Jurkat, Clone E6-1 (cell line): ENCODE measurements around the gene GUCY1A1. TPM values are rescaled to one million over a fixed set of nuclear protein-coding genes. Genes with fewer than 3 reads are reported as not detected.
"Not testable (repeated sequence)": the region's sequence is repeated elsewhere in the genome, so short reads cannot be mapped to it uniquely, and the experiment has no call there.

Experiments used
- DNase-seq: peaks from one replicate; pipeline ENCODE4 v3.0.0-alpha.2; 2011; ENCODE audit warnings: low read depth, low spot score
- H3K4me3 ChIP-seq: 2 replicates; pipeline ENCODE4 v1.5.1; 2011; ENCODE audit warnings: mild to moderate bottlenecking, low read length, control low read depth, moderate library complexity
- polyA plus RNA-seq: library from polyadenylated mRNA; unstranded; fragments of >200 nt; gene quantifications from one replicate; pipeline ENCODE4 v1.2.1, GENCODE V29; 2012; ENCODE audit warnings: missing spikeins; ENCODE audit not compliant: insufficient read length, insufficient read depth

GUCY1A1 gene, protein sequence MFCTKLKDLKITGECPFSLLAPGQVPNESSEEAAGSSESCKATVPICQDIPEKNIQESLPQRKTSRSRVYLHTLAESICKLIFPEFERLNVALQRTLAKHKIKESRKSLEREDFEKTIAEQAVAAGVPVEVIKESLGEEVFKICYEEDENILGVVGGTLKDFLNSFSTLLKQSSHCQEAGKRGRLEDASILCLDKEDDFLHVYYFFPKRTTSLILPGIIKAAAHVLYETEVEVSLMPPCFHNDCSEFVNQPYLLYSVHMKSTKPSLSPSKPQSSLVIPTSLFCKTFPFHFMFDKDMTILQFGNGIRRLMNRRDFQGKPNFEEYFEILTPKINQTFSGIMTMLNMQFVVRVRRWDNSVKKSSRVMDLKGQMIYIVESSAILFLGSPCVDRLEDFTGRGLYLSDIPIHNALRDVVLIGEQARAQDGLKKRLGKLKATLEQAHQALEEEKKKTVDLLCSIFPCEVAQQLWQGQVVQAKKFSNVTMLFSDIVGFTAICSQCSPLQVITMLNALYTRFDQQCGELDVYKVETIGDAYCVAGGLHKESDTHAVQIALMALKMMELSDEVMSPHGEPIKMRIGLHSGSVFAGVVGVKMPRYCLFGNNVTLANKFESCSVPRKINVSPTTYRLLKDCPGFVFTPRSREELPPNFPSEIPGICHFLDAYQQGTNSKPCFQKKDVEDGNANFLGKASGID
- 4.5 TPM for polyA plus RNA-seq

DNA sequence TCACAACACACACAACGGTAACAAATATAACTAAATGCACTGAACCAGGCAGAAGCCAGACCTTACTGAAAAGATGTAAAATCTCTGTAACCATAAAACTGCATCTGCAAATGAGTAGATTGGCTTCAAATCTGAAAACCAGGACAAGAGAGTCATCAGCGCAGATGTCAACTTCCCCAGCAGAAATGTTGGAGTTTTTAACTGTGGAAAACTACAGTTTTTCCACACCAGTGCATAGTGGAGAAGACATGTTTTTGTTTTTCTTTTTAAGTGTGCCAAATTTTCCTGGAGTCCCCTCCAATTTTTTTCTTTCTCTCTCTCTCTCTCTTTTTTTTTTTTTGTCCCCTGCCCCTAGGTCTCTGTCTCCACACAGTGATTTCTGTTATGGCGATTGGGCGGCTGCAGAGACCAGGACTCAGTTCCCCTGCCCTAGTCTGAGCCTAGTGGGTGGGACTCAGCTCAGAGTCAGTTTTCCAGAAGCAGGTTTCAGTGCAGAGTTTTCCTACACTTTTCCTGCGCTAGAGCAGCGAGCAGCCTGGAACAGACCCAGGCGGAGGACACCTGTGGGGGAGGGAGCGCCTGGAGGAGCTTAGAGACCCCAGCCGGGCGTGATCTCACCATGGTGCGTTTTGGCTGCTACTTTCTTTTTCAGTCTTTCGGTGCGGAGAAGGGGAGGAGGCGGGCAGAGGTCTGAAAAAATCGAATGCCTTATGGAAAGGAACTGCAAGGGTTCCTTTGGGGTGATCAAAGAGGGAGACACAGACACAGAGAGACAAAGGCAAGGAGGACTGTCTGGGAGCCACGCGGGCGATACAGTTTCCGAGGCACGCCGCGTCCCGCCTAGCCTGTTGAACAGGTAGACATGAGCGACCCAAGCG lies at the start of gene GUCY1A1:
Gene GUCY1A1, plus strand, starts transcription at position 505 of the 878 bp plus-strand sequence. CDS start 30,020 bp downstream, outside the sequence.
- H3K4me3 ChIP-seq: peak within 1 kb of the TSS; percentile 65
- no peak for DNase-seq

DNA sequence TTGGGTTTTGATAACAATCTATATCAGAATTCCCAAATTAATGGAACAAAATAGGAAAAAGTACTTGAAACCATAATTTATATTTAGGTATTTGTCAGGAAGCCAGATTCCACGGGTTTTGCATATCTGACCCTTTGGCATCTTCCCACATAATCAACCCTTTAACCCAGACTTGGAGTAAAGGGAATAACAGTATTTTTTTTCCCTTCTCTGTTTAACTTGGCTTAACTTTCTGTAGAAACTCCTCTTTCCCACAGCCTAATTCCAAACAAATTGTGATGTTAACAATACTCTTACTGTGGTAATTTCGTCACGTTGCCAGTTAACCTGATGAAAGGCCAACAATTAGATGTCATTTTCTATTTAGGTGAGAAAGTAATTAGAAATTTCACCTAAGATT lies 49.4 kb upstream of the GUCY1A1 start:
- DNase-seq: no peak
- H3K4me3 ChIP-seq: no peak overlapping the region

DNA sequence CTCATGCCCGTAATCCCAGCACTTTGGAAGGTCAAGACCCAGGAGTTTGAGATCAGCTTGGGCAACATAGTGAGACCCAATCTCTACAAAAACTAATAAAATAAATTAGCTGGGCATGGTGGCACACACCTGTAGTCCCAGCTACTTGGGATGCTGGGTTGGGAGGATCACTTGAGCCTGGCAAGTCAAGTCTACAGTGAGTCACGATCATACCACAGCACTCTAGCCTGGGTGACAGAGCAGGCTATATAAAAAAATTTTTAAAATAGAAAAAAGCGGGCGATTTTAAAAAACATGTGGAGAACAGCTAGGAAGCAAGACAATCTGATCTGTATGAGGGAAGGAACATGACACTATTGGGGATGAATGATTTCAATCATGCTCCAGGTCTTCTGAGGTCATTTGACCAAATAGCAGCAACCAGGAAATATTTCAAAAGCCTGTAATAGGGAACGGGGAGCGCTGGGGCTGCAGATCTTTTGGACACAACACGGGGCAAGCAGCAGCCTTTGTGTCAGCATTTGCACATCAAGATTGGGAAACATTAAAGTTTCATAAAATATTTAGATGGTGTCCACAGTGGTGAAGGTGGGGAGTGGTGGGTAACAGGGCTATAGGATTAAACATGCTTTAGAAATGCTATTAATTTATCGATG lies 48.3 kb upstream of the GUCY1A1 start:
- DNase-seq: no peak
- H3K4me3 ChIP-seq: no peak overlapping the region

DNA sequence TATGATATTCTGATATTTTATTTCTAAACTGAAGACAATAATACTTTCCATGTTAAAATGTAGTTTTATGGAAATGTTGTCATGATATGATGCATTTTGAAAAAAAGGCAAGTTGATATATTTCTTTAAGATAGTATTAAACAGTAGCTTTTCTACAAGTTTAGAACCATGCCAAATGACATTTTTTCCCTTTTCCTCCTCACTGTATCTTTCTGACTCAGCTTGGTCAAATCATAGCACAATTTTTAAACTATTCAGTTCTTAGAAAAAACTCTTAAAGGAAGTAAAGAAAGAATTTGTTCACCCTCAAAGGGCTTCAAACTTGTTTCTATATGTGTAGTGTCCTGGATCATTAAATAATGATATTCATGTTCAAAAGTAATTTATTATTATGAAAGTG lies 46.0 kb upstream of the GUCY1A1 start:
- DNase-seq: no peak
- H3K4me3 ChIP-seq: no peak overlapping the region

DNA sequence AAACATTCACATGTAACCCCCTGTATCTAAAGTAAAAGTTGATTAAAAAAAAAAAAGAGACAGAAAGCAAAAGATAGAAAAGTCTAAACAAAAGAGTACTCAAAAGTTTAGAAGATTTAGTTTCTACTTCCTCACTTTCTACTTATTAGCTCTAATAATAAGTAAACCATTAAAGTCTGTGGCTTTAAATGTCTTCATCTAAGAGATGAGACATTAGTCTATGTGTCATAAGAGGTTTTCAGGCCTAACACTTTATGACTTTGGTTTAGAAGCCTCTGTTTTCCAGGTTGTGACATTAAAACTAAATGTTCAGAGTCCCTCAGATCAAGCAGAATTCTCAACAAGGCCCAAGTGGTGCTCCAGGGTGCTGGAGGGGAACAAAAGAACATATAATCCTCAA lies 42.2 kb upstream of the GUCY1A1 start:
- no peak overlapping the region for H3K4me3 ChIP-seq
- no peak for DNase-seq

DNA sequence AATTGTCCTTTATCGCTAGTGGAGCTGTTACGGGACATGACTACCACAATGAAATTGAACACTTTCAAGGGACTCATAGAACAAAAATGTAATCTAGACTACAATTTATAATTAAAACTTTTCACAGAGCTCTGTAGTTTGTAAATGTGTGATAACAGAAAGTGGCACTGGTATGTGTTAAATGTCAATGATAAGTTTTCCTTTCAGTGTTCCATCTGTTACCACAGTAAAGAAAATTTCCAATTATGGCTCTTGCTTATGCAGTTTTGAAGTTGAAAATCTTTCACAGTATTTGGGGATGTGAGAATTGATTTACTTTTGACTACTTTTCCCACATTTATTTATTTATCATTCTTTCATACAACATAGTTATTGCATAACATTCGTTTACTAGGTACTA lies 40.1 kb upstream of the GUCY1A1 start:
- DNase-seq: no peak
- no peak overlapping the region for H3K4me3 ChIP-seq

DNA sequence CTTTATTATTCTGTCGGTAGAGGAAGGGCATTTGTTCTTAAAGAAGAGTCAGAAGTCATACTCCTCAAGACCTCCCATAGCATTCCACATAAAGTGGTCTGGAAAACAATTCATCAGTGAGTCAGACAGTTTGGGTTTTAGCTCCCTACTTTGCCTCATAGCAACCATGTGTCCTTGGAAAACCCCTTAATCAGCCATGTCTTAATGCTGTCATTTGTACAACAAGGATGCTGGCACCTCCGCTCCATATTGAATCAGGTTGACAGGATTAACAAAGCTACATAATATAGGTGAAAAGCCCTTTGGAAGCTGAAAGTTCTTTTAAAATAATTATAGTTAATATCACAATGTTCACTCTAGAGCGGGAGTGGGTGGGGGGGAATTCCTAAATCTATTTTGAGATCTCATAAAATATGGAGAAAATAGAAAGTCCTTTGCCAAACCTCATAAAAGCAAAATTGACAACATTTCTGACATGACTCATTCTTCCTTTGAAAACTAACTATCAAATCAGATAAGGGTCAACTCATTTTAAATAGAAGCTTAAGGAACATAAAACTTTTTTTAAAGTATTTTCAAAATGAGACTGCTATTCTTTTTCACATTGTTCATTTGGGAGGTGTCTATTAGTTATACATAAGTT lies 37.3 kb upstream of the GUCY1A1 start:
- no peak overlapping the region for H3K4me3 ChIP-seq
- DNase-seq: no peak

DNA sequence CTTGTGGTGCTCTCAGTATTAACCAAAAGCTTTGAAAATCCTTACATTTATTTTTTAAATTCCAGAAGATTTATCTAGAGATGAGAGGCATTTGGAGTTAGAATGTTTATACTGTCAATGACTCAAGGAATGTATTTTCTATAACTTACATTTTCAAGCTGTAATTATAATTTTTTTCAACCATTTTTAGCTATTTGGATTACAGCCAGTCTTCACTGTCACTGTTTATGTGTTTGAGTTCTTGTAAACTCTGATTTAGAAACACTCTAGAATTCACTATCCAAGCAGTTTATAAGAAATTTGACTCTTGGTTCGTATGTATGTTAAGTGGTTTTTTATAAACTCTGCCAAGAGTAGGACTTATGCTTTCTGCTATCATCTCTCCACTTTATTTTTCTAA lies 36.7 kb upstream of the GUCY1A1 start:
- H3K4me3 ChIP-seq: no peak overlapping the region
- DNase-seq: no peak

DNA sequence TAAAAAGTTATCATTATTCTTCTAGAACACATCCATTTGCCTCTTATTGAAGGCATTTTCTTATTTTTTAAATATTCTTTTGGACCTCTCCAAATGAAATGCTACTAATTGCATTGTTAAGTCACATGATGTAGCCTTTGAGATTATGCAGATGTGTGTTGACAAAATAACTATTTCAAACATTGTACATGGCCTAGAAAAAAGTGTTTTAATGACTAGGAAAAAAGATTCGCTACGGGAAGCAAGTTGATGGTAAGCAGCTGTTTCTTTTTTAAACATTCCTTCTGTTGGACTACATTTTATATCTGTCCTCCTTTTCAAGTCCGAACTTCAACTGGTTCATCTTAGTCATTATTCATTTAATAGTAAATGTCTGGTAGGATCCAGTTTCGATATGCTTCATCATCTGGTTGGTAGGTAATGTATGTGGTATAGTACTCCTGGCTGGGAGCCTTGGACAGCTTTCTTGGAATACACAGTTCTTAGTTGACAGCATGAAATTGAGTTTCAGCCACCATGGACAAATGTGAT lies 34.3 kb upstream of the GUCY1A1 start:
- no peak for DNase-seq
- no peak overlapping the region for H3K4me3 ChIP-seq

DNA sequence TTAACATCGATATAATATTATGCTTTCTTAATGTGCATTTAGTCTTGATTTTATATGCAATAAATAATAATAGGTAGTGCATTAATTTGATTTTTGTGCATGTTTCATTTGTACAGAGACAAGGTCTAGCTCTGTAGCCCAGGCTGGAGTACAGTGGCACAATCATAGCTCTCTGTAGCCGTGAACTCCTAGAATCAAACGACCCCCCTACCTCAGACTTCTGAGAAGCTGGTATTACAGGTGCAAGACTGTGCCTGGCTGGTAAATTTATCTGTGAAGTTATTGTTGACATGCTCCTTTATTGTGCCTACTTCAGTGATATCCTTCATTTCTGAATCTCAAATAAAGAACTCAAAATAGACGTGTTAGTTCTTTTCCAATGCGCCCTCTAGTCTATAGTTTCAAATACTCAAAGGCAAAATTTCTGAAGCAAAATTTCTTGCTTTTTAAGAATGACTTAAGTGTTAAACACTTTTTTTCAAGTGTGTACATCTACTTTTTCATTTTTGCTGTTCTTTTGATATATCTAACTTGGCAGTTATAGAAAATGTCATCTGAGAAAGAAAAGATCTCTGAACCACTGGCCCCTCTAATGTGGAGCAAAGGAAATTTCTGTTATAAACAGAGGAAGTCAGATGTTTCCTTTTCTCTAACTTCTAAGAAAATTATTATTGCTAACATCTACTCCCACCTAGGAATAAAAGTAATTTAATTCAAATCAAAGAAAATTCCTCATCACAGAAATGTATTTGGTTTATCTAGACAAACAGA lies 28.3 kb upstream of the GUCY1A1 start:
- peak; percentile 74 for DNase-seq
- H3K4me3 ChIP-seq: peak overlapping the region; percentile 16

DNA sequence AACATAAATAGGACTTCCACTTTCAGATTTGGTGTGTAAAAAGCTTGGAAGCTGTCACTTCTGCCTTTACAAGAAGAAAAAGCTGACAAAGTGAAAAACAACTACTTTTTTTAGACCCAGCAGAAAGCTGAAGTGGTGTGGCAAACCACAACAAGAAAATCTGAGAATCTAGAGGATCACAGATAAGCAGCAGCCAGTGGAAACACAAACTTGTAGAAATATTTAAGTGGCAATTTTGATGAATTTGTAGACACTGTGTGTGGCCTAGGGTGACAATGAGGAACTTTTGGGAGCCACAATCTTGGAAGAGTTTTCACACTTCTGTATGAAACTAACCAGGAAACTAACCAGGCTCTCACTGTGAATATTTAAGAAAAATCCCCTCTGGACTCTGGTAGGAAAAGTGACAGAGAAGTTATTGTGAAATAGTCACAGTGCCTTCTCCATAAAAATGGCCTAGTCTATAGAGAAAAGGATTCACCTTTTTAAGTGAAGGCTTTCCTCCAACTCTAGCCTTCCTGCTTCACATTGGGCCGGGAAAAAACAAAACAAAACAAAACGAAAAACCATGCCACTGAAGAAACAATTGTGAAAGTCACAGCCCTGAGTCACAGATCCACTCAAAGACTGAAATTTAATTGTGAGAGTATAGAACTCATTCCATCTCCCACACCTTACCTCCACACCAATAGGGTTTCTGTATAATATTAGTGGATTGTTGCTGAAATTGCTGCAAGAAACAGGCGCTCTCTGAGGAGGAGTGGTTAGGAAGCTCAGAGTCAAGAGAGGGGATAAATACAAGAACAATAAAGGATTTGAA lies 26.7 kb upstream of the GUCY1A1 start:
- peak; percentile 88 for DNase-seq
- H3K4me3 ChIP-seq: no peak overlapping the region

DNA sequence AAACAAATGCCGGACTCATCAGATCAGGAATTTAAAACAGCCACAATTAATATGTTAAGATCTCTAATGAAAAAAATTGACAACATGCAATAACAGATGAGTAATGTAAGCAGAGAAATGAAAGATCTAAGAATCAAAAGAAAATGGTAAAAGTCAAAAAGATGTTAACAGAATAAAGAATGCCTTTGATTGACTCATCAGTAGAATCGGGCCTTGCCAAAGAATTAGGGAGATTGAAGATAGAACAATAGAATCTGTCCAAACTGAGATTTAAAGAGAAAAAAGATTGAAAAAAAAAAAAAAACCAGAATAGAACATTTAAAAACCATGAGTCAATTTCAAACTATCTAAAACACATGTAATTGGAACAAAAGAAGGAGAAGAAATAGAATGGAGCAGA lies 25.9 kb upstream of the GUCY1A1 start:
- no peak for DNase-seq

DNA sequence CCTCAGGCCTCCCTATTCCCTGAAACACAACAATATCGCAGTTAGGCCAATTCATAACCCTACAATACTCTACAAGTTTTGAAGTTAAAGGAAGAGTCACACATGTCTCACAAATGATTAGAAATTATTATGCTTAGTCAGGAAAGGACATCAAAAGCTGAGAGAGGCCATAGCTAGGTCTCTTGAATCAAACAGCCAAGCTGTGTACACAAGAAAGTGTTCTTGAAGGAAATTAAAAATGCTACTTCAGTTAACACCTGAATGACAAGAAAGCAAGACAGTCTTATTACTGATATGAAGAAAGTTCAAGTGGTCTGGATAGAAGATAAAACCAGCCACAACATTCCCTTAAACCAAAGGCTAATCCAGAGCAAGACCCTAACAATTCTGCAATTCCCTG lies 23.6 kb upstream of the GUCY1A1 start:
- no peak for DNase-seq
- no peak overlapping the region for H3K4me3 ChIP-seq

More for the DNA sequence above, 25.9 kb upstream of the GUCY1A1 start:
- H3K4me3 ChIP-seq: no peak overlapping the region

DNA sequence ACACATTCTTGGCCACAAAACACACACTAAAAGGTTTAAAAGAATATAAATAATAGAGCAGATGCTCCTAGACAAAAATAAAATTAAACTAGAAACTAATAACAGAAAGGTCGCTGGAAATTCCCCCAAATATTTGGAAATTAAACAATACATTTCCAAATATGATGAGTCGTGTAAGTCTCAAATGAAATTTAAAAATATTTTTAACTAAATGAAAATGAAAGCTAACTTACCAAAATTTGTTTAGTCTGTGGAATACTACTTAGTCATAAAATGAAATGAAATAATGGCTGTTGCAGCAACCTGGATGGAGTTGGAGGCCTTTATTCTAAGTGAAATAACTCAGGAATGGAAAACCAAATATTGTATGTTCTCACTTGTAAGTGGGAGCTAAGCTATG lies 20.6 kb upstream of the GUCY1A1 start:
- no peak overlapping the region for H3K4me3 ChIP-seq
- no peak for DNase-seq

DNA sequence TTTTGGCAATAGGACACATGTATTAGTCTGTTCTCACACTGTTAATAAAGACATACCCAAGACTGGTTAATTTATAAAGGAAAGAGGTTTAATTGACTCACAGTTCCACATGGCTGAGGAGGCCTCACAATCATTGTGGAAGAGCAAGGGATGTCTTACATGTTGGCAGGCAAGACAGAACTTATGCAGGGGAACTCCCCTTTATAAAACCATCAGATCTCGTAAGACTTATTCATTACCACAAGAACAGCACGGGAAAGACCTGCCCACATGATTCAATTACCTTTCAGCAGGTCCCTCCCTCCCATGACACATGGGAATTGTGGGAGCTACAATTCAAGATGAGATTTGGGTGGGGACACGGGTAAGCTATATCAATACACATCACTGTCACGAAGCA lies 15.9 kb upstream of the GUCY1A1 start:
- H3K4me3 ChIP-seq, DNase-seq: not testable (repeated sequence)

DNA sequence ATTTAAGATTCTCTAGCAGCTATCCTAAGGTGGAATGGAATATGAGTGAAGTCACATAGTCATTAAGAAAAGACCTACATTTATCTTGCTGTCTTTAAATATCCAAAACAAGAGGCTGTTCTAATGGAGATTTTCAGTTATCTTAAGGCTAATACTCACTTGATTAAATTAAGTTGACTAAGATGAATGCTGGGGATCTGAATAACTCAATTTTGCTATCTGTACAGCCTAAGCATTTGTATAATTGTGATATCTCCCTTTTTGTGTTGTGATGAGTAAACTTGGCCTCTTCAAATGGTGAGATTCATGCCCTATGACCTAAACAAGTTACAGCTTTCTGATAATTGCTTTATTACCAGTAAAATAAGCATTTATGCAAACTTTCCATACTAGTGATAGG lies 13.6 kb upstream of the GUCY1A1 start:
- DNase-seq: no peak
- H3K4me3 ChIP-seq: no peak overlapping the region

DNA sequence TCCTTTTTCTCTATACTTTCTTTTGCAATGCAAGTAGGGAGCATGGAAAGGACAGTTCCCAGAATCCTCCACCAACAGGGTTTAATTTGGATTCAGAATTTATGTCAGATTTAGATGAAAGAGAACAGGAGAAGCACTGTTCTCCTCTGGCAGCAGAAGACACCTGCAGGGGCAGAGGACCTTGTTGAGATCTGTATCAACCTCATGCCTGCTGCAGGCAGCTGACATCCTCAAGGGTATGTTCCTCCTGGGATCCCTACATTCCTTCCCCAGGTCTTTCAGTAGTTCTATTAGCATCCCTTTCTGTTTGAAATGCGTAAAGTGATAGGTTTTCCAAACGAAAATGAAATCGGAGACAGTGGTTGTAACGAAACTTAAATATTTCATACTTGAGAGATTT lies 10.6 kb upstream of the GUCY1A1 start:
- no peak for DNase-seq
- no peak overlapping the region for H3K4me3 ChIP-seq
